ENCODE measurements around the gene SLF1. TPM values are rescaled to one million over a fixed set of nuclear protein-coding genes. Genes with fewer than 3 reads are reported as not detected.

The SLF1 gene
- 47.6 TPM for total RNA-seq

DNA sequence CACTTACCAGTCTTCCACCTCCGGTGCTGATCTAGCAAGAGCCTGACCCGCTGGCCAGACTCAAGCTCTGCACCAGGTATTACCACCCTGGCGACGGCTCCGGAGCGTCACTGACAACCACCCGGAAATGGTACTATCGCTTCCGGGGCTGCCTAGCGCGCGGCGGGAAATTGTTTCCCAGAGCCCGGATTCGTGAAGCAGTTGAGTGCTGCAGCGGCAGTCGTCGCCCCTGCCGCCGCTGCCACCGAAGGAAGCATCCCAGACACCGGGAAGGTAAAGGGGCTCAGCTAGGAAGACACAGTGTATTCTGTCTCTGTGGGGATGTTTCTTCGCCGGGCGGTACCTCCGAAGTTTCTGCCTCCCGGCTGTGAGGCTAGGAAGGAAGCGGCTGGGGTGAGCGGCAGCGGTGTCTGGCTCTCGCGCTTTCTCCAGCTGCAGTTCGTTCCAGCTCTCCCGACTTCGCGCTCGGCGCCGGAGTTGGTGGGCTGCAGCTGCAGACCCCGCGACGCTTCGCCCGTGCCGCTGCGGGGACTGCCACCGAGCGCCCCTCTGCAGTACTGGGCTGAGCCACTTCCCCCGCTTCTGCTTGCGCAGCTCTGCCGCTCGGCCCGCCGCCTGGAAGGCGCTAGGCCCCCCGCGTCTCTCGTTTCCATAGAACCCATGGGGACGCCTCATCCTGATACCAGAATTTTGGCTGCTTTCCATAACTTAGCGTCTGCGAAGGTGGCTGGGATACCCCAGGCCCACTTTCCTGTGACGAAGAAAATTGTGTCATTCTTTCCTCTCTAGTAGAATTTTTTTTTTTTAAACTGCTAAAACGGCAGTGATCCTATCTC lies at the start of gene SLF1, which contains the start of gene KIAA0825:
Gene SLF1, plus strand, starts transcription at position 177 of the 836 bp plus-strand sequence. CDS start 10,142 bp downstream, outside the sequence.
Gene KIAA0825, minus strand, starts transcription at position 112 of the 836 bp plus-strand sequence. CDS start 81,478 bp downstream, outside the sequence.

Other genes with a start within 250 kb of the SLF1 start
- 44.8 TPM for gene KIAA0825, start 65 bp upstream of the SLF1 start, total RNA-seq